GM19438 (cell line): ENCODE measurements around the gene RSPRY1.

Experiments
- ATAC-seq: cut with Tn5 transposase; IDR thresholded peaks from one replicate; pipeline ENCODE4 v1.9.1; 2021; ENCODE audit warnings: low read depth; ENCODE audit not compliant: unreplicated experiment

The RSPRY1 gene

DNA sequence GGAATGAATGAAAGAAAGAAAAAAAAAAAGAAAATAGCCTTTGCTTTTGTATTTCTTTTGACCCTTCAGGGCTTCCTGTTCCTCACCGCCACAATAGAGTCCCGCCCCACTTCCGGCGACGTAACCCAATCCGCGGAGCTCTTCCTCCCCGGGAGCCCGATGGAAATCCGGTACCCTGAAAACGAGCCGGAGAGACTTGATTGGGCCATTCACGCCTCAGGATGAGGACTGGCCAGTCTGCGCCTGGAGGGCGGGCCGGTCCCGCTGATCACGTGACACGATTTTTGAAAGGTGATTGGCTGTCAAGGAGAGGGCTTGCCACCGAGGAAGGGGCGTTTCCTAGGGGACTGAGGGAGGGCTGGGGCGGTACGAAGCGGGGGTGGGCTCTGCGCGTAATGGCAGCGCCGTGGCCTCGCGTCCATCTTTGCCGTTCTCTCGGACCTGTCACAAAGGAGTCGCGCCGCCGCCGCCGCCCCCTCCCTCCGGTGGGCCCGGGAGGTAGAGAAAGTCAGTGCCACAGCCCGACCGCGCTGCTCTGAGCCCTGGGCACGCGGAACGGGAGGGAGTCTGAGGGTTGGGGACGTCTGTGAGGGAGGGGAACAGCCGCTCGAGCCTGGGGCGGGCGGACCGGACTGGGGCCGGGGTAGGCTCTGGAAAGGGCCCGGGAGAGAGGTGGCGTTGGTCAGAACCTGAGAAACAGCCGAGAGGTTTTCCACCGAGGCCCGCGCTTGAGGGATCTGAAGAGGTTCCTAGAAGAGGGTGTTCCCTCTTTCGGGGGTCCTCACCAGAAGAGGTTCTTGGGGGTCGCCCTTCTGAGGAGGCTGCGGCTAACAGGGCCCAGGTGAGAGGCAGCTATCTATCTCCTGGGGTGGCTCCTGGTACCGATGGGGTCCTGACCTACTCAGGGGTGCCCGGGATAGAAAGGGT lies at the start of gene RSPRY1, which contains the start of gene PSME3IP1:
TSS of gene RSPRY1 (plus strand) at position 385 of the 927 bp plus-strand sequence. CDS start 18,330 bp downstream, outside the sequence.
TSS of gene PSME3IP1 (minus strand) at position 95 of the 927 bp plus-strand sequence. CDS start 12,185 bp downstream, outside the sequence.
- ATAC-seq, result peak; percentile 95

DNA sequence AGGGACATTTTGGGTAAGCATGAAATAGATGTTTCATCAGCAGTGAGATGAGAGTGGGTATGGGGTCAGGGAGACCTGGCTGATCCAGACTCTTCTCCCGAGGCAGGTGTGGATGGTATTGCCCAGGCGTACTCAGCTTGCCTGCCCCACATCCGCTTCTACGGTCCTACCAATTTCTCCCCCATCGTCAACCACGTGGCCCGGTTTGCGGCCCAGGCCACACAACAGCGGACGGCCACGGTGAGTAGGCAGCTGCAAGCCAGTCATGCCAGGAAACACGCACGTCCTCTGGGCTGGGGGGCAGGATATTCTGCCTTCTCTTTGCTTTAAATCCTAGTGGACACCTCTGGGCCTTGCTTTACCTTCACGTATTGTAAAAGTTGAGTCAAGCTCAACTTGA lies 49.1 kb upstream of the RSPRY1 start:
- ATAC-seq, result no peak

DNA sequence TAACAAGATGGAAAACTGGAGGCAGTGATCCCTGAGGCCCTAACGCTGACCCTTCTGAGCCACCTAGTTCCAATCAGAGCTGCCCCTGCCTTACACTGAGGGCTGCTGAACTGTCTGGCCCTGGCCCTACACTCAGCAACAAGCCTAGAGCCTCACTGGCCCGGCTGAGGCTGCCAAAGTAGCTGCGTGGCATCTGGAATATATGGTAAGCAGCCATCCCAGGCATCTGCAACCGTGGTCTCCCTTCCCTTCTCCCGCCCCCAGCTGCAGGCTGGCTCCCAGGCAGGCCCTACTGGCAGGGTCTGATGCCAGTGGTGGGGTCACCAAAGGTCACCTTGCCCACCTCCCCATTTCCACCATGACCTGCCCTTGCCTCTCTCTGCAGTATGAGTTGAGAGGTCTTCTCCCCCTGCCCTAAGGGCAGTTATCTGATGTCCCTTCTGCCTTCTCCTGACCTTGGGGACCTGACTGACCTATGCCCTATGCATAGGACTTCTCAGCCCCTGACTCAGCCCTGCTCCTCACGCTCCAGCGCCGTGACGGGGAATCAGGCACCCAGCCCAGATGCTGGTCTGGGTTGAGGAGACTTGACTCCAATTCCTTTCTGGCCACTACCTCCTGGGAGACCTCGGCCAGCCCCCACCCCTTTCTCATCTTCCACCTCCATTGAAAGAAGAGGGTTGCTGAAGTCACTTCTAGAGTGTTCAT lies 48.4 kb upstream of the RSPRY1 start:
- ATAC-seq, result no peak

DNA sequence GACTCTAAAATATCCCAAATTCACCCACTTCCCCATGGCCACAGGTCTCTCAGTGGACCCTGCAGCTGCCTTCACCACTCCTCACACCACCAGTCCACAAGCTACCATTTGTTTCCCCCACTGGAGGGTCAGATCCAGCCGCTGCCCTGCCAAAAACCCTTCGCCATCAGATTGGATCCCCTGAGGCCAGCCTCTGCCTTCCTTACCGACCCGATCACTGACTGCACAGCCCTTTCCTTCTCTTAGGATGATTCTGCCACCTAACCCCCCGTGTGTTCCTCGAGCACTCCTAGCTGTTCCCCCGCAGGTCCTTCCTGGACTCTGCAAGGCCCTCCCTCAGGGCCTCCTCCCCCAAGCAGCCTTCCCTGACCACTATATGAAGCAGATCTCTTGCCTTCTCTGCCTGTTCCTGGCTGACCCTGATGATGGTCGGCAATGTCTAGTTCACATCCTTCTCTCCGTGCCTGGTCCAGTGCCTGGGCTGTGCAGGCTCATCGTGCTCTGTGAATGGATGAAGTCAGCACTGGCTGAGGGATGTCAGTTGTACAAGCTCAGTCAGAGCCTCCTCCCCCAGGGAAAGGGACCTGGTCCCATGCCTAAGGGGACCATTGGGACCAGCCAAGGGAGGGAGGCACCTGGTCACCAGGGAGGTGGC lies 47.7 kb upstream of the RSPRY1 start:
- no peak for ATAC-seq

DNA sequence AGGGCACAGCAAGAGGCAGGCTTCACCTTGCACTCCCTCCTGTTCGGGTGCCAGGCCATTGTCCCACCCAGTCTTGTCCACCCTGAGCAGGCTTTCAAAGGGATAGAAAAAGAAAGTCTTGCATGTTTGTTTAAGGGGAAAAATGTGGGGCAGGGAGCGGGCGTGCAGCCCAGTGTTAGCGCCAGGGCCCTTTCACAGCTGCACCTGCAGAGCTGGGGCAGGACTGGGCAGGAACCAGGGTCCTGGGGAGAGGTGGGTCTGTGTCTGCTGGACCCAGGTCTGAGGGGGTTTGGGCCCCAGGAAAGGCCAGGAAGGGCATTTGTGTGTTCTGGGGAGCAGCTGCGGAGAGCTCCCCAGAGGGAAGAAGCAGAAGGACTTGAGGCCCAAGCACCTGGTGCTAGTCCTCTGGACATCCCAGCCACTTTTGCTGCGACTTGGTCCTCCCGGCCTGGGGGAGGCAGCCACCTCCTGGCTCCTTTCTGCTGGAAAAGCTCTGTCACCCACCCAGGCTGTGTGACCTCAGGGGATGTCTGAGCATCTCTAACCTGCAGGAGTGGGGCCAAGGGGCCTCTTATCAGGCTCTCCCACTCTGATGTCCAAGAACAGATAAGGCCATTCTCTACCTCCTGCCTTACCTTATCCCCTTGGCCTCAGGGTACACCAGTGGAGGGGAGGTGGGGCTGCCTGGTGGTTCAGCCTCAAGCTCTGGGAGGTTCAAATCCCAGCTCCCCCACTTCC lies 45.0 kb upstream of the RSPRY1 start:
- no peak for ATAC-seq

DNA sequence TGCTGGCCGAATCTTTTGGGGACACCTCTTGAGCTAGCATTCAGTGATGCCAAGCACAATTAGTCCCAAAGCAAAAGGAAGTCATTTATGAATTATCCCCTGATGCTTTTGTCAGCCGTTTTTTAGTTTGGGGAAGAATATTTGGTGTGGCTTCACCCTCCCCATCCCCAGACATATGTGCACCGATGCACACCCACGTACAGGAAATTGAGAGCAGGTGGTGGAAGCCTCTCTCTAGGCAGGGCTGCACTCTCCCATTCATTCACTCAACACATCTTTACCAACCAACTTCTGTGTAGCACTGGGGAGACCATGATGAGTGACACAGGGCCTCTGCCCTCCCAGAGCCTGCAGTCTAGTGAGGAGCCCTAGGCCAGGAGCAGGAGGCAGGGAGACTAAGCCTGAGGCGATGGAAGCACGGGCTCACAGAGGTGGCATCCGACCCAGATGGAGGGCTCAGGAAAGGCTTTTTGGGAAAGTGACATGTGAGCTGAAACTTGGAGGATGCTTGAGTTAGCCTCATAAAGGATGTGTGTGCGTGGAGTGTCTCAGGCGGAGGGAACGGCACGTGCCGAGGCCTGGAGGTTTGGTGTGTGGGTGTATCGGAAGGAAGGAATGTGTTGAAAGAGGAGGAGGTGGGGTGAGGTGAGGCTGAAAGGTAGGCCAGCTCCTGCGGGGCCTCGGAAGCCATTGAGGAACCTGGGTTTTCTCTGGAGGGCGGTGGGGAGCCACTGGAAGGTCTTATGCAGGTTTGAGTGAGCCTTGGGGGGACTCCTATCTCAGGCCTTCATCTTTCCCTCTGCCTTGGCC lies 44.1 kb upstream of the RSPRY1 start:
- peak; percentile 60 for ATAC-seq

DNA sequence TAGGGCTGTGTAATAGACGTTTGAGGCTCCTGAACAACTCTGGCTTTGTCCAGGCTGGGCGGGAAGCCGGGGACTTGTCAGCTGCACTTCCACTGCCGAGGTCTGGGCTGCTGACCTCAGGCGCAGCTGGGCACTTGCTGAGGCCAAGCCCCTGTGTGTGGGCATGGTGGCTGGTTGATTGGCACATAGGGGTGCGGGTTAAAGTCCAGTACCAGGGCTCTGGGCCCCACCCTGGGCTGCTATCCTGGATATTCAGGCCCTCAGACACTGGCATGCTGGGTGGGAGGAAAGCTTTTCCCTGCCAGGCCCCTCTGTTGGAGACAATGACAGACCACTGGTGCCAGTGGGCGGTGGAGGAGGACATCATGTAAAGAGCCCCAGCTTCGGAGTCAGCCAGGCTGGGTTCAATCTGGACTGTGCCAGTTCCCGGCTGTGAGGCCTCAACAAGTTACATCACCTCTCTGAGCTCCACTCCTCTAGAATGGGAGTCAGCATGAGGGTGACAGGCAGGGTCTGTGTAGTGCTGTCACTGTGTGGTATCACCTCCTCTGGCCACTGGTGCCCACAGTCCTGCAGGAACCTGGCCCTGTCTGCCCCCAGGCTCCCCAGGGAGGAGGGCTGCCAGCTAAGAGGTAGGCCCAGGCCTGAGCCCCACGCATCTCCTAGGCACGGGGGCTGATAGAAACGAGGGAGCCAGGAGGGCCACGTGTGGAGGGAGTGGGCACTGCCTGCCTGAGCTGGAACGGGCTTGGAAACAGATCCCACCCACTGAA lies 42.8 kb upstream of the RSPRY1 start:
- no peak for ATAC-seq

DNA sequence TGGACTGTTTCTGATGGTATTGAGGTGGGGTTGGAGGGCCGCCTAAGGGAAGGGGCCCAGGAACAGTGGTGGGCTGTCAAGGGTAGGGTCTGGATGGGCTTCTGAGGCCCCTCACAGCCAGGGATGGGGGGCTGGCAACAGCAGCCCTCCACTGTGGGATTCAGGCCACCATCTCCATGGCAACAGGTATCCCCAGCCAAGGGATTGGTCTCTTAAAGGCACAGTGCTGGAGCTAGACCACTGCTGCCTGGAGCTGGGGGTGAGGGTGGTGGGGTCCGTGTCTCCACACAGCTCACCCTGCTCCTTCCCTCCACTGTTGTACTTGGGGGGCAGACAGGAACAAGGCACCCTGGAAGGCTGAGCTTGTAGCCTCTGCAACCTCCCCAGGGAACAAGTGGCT lies 42.1 kb upstream of the RSPRY1 start:
- no peak for ATAC-seq

DNA sequence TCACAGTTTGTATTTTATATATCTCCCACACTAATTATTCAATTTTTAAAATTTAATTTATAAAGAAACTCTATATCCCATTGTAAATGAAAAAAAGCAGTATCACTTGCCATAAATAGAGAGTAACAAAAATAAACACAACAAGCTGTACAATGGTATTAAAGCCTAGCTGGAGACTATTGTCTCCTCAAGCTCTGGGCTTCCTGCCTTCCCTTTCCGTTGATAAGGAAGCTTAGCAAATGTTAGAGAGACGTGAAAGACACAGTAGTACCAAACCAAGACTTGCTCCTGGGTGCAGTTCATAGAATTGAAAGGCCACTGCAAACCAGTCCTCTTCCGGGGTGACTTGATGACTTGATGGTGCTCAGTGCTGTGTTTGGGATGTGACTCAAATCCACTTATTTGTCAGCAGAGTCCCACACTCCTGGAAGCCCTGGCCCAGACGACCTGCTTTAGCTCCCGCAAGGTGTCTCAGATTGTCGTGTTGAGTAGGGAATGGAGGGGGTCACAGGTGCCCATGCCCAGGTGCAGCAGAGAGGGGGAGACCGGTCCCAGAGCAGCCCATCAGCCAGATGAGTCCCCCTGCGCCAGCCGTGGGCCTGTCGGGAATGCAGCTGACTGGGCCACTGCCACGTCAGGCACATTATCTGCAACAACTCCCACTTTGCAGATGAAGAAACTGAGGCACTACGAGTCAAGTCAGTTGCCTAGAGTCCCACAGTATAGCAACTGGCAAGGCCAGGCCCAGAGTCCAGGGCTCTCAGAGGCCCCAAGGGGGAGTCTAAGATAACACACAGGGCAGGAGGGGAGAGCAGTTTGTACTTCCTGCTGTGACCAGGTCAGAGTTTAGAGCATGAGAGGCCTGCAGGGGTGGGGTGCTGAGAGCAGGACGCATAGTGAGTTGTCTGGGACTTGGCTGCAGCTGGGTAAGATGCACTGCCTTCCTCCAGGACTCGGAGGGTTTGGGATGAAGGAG lies 40.8 kb upstream of the RSPRY1 start:
- ATAC-seq, result no peak

DNA sequence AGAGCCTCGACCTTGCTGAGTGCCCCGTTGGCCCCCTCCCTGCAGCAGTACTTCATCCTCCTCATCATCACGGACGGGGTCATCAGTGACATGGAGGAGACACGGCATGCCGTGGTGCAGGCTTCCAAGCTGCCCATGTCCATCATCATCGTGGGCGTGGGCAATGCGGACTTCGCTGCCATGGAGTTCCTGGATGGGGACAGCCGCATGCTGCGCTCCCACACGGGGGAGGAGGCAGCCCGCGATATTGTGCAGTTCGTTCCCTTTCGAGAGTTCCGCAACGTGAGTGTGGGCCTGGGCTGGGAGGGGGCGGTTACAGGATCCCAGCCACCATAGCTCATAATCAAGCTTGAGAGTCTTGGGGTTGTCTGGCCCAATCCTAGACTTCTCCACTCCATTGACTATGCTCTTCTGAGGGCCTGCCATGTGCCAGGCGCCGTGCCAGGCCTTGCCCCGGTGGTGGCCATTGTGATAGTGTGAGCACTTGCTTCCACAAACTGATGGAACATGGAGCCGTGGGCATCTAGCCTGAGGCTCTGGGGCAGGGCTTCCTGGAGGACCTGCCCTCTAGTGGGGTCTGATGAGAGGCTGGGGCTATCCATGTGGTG lies 40.0 kb upstream of the RSPRY1 start:
- ATAC-seq, result no peak

DNA sequence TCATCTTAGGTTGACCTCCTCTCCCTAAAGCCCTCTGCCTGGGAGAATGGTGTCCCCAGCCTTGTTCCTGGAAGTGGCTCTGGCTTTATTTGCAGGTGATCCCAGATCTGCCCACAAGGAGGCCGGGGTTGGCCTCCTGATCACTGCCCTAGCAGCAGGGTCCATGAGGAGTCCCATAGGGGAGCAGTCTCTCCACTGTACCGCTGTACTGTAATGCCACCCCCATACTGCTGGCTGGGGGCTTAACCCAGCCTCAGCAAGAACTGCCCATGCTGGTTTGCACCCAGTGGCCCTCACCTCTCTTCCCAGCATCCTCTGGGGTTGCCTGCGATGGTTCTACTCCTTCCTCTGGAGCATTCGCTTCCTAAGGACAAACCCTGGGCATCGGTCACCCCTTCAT lies 39.4 kb upstream of the RSPRY1 start:
- ATAC-seq, result no peak

DNA sequence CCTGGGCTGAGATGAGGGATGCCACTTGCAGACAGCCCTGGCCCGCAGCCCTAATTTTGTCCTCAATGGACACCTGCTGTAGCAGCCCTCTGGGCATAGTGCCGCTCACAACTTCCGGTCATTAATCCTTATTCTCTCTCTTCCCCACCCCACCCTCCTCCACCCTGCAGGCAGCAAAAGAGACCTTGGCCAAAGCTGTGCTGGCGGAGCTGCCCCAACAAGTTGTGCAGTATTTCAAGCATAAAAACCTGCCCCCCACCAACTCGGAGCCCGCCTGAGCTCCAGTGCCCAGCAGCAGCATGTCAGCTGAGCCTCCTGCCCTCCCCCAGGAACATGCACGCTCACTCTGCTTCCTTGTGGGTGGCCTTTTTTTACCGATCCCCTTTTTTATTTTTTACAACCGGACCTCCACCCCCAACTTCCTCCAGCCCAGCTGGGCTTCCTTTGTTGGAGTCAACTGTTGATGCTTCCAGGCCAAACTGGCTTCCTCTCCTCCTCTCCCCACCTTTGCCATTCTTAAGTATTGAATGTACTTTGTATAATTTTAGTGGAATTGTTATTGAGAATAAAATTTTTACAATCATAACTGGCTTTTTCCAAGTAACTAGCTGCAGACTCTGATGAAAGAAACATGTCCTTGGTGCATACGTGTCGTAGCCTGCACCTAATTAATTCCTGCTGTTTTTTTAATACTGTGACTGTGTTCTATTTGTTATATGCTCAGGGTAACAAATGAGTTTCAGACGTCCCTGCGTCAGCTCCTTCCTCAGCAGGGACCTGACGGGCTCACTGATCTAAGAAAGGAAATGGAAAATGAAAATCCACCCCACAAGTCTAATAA lies 38.5 kb upstream of the RSPRY1 start:
- no peak for ATAC-seq

DNA sequence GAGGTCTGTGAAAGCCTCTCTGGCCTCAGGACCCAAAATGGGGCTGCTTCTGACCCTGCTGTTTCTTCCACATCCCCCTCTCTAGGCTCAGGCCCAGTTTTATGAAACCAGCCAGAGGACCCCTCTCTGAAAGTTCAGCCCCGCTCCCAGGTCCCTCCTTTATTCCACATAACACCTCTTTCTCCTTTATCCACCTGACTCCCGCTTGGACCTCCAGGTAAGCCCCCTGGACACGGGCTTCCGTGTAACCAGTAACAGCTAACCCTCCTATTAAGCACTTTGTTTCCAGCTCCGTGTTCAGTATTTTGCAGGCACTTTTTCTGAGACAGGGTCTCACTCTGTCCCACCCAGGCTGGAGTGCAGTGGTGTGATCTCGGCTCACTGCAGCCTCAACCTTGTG lies 37.6 kb upstream of the RSPRY1 start:
- no peak for ATAC-seq

DNA sequence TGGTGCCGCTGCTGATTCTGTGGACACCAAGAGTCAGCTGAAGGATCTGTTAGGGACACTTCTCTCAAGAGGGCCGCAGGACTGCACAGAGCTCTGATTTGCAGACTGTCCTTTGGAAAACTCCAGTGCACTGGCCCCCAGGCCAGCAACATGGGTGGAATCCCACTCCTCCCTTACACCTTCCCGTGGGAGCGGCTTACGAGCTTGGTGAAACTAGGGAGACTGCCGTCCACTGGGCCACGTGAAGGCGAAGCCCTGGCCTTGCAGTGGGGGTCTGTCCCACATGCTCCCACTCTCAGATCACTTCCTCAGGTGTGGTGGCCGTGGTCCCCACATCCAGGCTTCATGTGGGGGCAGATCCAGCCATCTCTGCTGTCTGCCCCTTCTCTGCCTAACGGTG lies 36.7 kb upstream of the RSPRY1 start:
- no peak for ATAC-seq

DNA sequence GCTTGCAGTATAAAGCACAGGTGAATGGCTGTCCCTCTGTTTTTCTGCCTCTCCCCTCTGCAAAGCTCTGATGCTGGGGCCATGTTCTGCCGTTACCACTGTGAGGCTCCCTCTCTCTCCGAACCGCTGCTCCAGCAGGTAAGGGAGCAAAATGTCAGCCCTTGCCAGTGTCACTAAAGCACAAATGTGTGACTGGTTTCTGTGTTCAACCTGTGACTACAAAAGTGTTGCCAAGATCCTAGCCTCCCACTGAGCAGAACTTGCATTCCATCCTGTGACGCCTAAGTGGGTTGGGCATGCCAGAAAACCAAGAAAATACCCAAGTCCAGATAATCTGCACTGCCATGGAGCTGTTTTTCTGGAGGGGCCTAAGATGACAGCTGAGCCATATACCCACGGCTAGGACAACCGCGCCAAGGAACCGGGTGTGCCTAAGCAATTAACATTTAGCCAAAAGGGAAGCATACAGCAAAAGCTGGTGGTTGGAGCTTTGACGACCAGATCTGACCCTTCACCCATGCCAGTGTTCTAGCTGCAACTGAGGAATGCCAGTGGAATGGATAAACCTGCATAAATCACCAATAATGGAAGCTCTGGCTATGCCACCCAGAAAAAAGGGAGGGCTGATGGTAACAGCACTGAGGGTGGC lies 35.3 kb upstream of the RSPRY1 start:
- ATAC-seq, result no peak

DNA sequence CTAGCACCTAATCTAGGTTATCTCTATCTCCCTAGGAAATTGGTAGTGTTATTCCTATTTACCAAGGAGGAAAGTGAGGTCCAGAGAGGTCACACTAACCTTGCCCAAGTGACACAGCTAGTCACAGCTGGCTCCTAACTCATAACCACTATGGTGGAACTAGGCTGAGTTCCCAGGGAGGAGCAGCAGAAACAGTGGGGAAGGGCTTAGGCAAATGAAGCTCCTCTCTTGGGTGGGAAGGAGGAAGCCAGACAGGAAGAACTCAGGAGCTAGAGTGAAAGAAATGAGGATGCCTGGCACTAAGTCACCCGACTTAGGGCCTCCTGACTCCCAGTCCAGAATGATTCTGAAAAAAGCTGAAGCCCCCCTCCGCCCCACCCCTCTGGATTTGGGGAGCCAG lies 34.8 kb upstream of the RSPRY1 start:
- ATAC-seq, result no peak
